ENCODE results near the gene KCNS1.

DNA sequence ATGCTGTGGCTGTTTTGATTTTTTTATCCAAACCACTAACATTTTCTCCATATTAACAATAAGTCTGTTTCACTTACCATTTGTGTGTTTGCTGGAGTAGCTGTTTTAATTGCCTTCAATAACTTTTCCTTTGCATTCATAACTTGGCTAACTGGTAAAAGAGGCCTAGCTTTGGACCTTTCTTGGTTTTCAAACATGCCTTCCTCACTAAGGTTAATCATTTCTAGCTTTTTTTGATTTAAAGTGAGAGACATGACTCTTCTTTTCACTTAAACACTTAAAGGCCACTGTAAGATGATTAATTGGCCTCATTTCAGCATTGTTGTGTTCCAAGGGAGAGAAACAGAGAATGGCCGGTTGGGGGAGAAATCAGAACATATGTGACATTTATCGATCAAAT is 20.5 kb upstream of the KCNS1 start:
- TF ChIP-seq POLR2A (IDR thresholded peaks at IDR 0.05; ENCODE audit: borderline replicate concordance, extremely low read depth, insufficient read depth, insufficient read length) (no peak), EZH2 (IDR thresholded peaks at IDR 0.05) (no peak), CTCF (IDR thresholded peaks at IDR 0.05 in 2 of 3, conservative IDR thresholded peaks at IDR 0.05 in 1 of 3; ENCODE audit: borderline replicate concordance in 1 of 3, insufficient read depth in 1 of 3, low read depth in 2 of 3, low read length in 2 of 3) (no peak), CEBPB (IDR thresholded peaks at IDR 0.05; ENCODE audit: low read depth) (no peak), JUND (IDR thresholded peaks at IDR 0.05) (no peak), EZH2phosphoT487 (IDR thresholded peaks at IDR 0.05; ENCODE audit: borderline replicate concordance) (no peak), SRF (IDR thresholded peaks at IDR 0.05; ENCODE audit: low read depth) (no peak), YY1 (IDR thresholded peaks at IDR 0.05; ENCODE audit: extremely low read depth, insufficient replicate concordance, low read depth, low read length) (no peak)

Data from HCT116 (cell line).